ENCODE results near the gene DUSP28. TPM values are rescaled to one million over a fixed set of nuclear protein-coding genes. Genes with fewer than 3 reads are reported as not detected.

The DUSP28 gene
- total RNA-seq, 1 donor = 4.7 TPM

GRCh38 chr2:240572141-240573031, 12.2 kb downstream of the DUSP28 start:
- H3K79me2 ChIP-seq (ENCODE audit: insufficient read depth, low read length) = peaks cover 8% of the 10 kb centered on the region
- H3K9me3 ChIP-seq (ENCODE audit: low read depth, low read length) = no peaks in the 10 kb centered on the region
- no peak overlapping the region for H3K4me2 ChIP-seq (ENCODE audit: insufficient read depth, low read length)
- TF ChIP-seq, protein P1, sequence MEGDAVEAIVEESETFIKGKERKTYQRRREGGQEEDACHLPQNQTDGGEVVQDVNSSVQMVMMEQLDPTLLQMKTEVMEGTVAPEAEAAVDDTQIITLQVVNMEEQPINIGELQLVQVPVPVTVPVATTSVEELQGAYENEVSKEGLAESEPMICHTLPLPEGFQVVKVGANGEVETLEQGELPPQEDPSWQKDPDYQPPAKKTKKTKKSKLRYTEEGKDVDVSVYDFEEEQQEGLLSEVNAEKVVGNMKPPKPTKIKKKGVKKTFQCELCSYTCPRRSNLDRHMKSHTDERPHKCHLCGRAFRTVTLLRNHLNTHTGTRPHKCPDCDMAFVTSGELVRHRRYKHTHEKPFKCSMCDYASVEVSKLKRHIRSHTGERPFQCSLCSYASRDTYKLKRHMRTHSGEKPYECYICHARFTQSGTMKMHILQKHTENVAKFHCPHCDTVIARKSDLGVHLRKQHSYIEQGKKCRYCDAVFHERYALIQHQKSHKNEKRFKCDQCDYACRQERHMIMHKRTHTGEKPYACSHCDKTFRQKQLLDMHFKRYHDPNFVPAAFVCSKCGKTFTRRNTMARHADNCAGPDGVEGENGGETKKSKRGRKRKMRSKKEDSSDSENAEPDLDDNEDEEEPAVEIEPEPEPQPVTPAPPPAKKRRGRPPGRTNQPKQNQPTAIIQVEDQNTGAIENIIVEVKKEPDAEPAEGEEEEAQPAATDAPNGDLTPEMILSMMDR (IDR thresholded peaks at IDR 0.05; ENCODE audit: extremely low read depth, low read depth, low read length) = no peak
- H3K4me1 ChIP-seq (ENCODE audit: insufficient read depth, low read length) = peaks cover 5% of the 10 kb centered on the region
- no peak overlapping the region for H3K4me3 ChIP-seq (ENCODE audit: insufficient read depth, low read length)
- no peaks in the 10 kb centered on the region for H3K27me3 ChIP-seq (ENCODE audit: insufficient read depth, low read length)
- no peak overlapping the region for H2AFZ ChIP-seq (ENCODE audit: low read length)
- no peak overlapping the region for H3K27ac ChIP-seq (ENCODE audit: low read depth, low read length)
- peak; percentile 45 for DNase-seq (ENCODE audit: insufficient read length, low spot score, missing footprints)
- H4K20me1 ChIP-seq (ENCODE audit: insufficient read depth, low read length) = no peaks in the 10 kb centered on the region
- no peaks in the 10 kb centered on the region for H3K36me3 ChIP-seq (ENCODE audit: insufficient read depth, low read length)

DNA sequence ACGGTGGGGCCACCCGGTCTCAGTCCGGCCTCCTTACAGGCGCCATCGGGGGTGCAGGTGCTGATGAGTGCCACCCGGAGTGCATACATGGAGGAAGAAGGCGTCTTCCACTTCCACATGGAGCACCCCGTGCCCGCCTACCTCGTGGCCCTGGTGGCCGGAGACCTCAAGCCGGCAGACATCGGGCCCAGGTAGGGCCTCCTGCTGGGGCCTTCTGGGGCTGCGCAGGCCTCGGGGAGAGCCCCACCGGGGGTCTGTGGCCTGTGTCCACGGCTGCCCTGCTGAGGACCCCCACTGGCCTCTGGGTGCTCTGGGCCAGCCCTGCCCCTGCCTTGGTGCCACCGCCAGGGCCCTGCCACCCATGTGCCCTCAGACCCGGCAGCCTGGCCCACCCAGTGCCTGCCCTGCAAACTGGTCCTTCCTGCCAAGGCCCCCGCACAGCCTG, 12.9 kb downstream of the DUSP28 start:
- no peaks in the 10 kb centered on the region for H3K27me3 ChIP-seq (ENCODE audit: insufficient read depth, low read length)
- no peak overlapping the region for H3K4me3 ChIP-seq (ENCODE audit: insufficient read depth, low read length)
- TF ChIP-seq, protein P1 (IDR thresholded peaks at IDR 0.05; ENCODE audit: extremely low read depth, low read depth, low read length) = no peak
- no peak overlapping the region for H2AFZ ChIP-seq (ENCODE audit: low read length)
- H3K79me2 ChIP-seq (ENCODE audit: insufficient read depth, low read length) = peaks cover 2% of the 10 kb centered on the region
- H3K27ac ChIP-seq (ENCODE audit: low read depth, low read length) = no peak overlapping the region
- no peak overlapping the region for H3K4me2 ChIP-seq (ENCODE audit: insufficient read depth, low read length)
- H3K4me1 ChIP-seq (ENCODE audit: insufficient read depth, low read length) = no peaks in the 10 kb centered on the region
- H3K9me3 ChIP-seq (ENCODE audit: low read depth, low read length) = no peaks in the 10 kb centered on the region
- peak; percentile 69 for DNase-seq (ENCODE audit: insufficient read length, low spot score, missing footprints)
- peaks cover 2% of the 10 kb centered on the region for H3K36me3 ChIP-seq (ENCODE audit: insufficient read depth, low read length)
- H4K20me1 ChIP-seq (ENCODE audit: insufficient read depth, low read length) = peaks cover 3% of the 10 kb centered on the region

- Histone ChIP-seq H4K20me1 (ENCODE audit: insufficient read depth, low read length) (peaks cover 8% of the 10 kb centered on the region), H3K4me1 (ENCODE audit: insufficient read depth, low read length) (no peaks in the 10 kb centered on the region), H3K27ac (ENCODE audit: low read depth, low read length) (no peak overlapping the region), H3K4me3 (ENCODE audit: insufficient read depth, low read length) (no peak overlapping the region), H3K36me3 (ENCODE audit: insufficient read depth, low read length) (peaks cover 4% of the 10 kb centered on the region), H3K4me2 (ENCODE audit: insufficient read depth, low read length) (no peak overlapping the region), H3K79me2 (ENCODE audit: insufficient read depth, low read length) (peaks cover 4% of the 10 kb centered on the region), H3K27me3 (ENCODE audit: insufficient read depth, low read length) (no peaks in the 10 kb centered on the region), H2AFZ (ENCODE audit: low read length) (no peak overlapping the region), H3K9me3 (ENCODE audit: low read depth, low read length) (no peaks in the 10 kb centered on the region)
- TF ChIP-seq, protein P1 (IDR thresholded peaks at IDR 0.05; ENCODE audit: extremely low read depth, low read depth, low read length) = no peak
- DNase-seq (ENCODE audit: insufficient read length, low spot score, missing footprints) = peak; percentile 66
Measured at GRCh38 chr2:240573516-240574385, 13.6 kb downstream of the DUSP28 start.
